NCI-H510A treated with DMSO at 0.1 percent for 48 hours (cell line): ENCODE results near the gene AP1B1.
"Not testable (repeated sequence)": the region's sequence is repeated elsewhere in the genome, so short reads cannot be mapped to it uniquely, and the experiment has no call there.

Source experiments
- DNase-seq: peaks from one replicate; lab custom pipeline; 2025; lab: John Stamatoyannopoulos, UW

Gene AP1B1

DNA sequence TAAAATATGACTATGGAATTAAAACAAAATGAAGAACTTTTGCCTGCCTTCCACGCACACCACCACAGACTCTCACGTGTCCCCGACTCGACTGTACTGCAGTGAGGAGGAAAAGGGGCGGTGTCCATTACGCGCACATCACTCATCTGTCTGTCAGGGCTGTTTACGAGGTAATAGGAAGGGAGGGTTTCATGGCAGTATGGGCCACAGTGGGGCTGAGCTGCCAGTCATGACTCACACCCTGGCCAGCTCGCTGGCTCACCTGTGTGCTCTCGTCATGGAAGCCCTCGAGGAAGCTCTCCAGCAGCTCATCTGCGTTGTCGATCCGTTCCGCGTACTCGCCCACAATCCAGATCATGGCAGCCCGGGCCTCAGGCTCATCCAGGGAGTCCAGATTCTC is 39.4 kb downstream of the AP1B1 start:
- DNase-seq = peak; percentile 66

DNA sequence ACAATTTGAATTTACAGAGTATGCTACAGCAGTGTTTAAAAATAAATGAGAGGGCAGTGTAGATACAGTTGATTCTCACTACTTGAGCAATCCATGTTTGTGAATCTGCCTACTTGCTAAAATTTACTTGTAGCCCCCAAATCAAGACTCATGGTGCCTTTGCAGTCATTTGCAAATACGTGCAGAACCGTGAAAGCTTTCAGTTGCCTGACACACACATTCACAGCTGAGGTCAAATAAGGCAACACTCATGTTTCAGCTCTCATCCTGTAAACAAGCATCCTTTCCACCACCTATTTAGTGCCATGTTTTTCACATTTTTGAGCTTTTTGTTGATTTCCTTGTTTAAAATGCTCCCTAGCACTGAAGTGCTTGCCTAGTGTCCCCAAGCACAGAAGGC is 40.3 kb downstream of the AP1B1 start:
- no peak for DNase-seq

DNA sequence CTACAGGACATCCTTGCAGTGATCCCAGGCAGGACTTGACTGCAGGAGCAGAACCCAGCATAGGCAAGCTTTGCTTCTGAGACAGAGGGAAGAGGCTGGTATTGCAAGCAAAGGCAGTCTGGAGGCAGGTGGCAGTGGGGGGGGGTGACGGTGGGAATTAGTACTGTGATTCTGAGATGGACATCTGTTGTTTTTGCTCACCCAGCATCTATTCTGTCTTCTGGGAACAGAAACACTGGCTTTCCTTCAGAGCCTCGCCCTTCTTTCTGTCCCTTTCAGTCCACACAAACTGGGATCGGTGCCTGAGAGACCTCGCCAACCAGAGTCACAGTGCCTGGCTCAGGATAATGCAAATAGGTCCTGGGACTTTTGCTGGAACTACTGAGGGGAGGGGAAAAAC is 41.7 kb downstream of the AP1B1 start:
- no peak for DNase-seq

DNA sequence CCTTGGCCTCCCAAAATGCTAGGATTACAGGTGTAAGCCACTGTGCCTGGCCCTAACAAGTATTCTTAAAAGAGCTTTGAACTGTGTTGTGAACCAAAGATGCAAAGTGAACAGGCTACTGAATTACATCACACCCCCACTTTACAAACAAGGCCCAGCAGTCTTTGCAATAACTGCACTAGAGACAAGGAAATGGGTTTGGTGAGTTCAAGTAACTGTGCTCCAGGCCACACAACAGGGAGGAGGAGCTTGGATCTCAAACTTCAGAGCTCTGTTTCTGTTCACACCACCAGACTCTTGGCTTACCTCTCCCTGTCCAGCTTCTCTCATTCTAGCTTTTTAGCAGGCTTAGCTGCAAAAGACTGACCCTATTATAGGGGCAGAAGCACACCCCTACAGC is 42.4 kb downstream of the AP1B1 start:
- DNase-seq = peak; percentile 12

DNA sequence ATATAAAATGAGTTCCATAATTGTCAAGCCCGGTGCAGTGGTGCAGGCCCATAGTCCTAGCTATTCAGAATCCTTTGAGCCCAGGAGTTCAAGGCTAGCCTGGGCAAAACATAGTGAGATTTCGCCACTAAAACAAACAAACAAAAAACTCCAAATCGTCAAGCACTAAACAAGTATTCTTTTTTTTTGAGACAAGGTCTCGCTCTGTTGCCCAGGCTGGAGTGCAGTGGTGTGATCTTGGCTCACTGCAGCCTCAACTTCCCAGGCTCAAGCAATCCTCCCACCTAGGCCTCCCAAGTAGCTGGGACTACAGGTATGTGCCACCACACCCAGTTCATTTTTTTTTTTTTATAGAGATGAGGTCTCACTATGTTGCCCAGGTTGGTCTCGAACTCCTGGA is 43.5 kb downstream of the AP1B1 start:
- DNase-seq = not testable (repeated sequence)

DNA sequence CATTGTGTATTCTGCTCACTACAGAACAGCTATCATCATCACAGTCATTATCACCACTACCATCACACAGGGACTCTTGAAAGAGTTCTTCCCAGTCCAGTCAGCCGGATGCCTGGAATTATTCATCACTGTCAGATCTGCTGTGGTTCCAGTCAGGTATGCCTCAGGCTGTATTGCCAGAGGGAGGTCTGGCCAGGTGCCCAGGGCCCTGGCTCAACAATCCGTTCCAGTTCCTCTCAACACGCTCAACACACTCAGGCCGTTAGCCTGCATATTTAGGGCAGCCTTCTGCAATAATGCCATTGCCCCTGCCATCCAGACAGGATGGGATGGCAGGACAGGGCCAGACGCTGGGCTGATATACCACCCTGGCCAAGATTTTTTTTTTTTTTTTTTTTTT is 44.2 kb downstream of the AP1B1 start:
- DNase-seq = peak; percentile 78

DNA sequence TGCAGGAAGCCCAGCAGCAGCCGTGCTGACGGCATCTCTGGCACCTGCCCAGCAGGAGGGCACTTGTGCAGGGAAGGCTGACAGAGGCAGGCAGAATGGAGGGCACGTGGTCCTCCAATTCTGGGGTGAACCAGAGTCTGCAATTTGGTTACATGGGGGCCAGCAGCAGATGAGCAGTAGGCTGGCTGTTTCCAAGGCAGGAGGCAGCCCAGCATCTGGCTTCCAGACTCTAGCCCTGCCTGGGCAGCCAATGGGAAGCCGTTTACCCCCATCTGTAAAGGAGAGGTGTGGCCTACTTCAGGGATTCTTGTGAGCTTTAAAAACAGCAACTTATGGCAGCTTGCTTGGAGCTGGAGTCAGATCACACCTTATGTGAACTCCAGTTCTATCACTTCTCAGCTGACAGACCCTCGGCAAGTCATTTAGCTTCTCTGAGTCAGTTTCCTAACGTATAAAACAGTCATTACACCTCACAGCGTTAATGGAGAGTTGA is 45.0 kb downstream of the AP1B1 start:
- peak; percentile 55 for DNase-seq

DNA sequence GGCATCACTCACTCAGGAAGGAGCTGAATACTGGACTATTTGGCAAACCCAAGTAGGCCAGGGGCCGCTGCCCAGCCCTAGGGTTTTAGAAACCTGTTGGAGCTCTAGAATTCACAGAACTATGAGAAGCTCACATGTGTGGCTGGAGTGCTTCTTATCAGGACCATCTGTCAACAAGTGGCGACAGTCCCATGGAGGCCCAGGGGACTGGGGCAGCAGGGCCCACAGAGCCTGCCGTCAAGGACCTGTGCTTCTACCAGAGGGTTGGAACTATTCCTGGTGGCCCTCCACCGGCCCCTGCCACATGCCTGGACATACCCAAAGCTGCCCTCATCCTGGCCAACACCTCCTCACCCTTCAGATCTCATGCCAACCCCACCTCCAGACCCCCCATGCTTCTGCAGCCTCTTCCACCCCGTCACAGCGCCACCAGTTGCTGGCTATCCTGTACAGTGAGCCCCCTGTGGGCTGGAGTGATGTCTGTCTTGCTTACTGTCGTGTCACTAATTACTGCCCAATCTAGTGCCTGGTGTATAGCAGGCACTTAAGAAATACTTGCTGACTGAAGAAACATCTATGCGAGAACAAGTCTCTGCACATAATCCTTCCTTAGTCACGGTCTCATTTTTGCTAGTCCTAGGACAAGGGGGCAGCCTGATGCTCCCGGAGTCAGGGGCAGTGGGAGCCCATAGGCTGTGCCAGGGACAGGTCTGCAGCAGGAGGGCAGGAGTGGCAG is 45.6 kb downstream of the AP1B1 start:
- no peak for DNase-seq

DNA sequence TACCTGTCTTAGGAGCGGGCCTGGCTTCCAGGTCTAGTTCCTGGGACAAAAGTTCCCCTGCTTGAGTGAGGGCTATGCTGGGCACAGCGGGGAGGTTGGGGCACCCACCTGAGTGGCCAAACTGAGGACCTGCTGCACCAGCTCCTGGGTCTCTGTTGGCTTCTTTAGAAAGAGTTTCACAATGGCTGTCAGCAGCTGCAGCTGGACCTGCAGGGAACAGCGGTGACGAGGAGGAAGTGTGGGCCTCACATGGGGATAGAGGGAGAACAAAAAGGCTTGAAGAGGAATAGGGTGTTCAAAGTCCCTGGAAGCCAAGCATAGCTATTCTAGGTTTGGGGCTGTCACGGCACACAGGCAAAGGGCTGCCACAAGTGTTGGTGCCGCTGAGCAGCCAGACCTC is 46.2 kb downstream of the AP1B1 start:
- DNase-seq = no peak

DNA sequence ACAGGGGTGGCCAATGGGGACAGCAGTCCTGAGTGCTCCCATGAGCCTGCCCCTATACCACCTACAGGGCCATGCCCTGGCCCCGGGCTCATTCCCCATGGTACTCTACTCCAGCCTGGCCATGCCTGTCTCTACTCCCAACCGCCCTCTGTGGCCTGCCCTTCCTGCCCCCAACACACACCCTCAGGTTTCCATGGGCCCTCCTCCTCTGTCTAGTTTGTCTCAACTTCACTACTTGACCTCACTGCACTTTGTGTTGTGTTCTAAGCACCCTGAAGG is 46.6 kb downstream of the AP1B1 start:
- DNase-seq = no peak

DNA sequence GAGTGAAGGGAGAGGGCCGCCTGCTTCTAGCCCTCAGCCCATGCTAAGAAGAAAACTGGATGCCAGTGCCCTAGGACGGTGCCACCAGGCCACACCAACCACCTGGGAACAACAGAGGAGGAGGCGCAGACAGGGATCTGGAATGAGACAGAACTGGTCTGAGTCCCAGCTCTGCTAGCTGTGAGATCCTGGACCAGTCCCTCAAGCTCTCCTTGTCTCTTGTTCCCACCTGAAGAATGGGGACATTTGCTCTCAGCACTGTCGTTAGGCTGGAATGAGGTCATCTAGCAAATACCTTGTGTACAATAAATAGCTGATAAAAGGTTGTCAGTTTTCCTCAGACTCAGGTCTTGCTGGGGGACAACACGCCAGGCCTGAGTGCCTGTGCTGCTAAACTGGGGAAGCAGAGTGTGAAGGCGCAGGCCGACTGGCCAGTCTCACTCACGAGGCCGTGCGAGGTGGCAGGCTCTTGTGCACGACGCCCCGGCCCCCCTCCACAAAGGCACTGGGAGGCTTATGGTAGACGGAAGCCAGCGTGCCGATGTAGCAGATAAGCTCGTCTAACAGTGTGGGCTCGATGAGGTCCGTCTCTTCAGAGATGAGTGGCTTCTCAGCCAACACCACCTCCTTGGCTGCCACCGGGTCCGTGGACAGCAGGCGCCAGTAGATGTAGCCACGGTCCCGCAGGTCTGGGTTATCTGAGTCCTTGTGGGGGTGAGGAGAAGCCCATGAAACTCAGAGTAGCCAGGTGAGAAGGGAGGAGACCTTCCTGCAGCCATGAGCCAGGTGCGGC is 47.1 kb downstream of the AP1B1 start:
- DNase-seq = no peak

DNA sequence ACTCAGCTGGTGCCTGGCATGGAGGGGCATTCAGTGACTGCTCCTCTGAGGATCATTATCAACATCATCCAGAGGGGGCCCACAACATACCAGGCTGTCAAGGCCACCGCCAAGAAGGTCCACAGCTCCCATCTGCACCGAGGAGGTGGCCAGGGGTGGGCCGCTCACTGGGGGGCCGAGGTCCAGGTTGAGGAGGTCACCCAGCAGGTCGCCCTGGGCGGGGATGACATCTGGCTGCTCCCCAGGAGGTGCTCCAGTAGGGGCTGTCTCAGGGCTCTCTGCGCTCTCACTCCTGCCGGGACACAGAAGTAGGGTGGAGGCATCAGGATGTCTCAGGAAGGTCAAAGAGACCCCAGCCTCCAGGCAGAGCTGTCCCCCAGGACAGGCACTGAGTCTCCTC is 47.8 kb downstream of the AP1B1 start:
- no peak for DNase-seq

DNA sequence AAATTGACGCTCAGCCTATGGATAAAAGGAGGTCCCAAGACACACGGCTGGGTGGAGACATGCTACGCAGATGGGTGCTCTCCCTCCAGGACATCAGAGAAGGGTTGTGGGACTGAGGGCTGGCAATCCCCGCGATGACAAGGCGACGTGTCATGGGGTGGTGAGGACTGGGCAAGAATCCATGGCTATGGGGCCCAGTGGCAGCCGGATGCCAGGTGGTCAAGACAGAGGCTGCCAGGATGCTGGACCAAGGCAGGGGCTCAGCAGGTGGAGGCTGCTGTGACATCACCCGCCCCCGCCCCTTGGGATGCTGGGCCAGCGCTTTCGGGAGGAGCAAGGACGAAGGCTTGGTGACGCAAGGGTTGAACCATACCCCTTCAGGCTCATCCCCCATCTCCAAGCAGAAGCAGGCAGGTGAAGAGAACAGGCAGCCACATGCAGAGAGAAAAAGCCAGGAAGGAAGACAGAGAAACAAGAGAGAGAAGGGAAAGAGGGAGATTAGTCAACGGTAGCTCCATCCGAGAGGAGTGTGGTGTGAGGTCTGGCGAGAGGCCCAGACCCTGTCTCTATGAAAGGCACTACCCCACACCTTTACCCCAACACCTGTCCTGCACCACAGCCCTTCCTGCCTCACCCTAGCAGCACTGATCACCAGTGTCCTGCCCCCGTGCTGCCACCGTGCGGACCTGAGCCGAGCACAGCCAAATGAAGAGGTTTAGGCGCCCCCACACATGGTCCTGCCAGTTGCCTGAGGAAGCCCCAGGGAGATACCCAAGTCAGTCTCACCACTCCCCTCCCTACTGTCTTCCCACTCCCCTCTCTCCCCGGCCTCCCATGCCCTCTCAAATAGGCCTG is 48.8 kb downstream of the AP1B1 start:
- DNase-seq = no peak

DNA sequence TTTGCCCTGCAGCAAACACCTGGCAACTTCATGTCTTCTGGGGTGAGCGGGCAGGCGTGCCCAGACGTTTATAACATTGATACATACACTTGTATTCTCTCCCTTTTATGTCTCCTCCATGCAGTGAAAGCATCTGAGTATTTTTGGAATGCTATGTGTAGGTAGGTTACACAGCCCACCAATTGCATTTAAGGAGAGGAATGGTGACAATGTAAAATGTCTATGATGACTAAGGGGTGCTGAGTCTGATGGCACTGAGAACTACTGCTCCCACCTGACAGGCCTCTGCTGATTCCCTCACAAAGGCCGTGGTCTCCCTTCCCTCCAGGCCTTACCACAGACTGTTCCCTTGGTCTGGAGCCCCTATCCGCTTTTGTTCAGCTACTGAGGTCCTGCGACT is 50.0 kb downstream of the AP1B1 start:
- DNase-seq = no peak

DNA sequence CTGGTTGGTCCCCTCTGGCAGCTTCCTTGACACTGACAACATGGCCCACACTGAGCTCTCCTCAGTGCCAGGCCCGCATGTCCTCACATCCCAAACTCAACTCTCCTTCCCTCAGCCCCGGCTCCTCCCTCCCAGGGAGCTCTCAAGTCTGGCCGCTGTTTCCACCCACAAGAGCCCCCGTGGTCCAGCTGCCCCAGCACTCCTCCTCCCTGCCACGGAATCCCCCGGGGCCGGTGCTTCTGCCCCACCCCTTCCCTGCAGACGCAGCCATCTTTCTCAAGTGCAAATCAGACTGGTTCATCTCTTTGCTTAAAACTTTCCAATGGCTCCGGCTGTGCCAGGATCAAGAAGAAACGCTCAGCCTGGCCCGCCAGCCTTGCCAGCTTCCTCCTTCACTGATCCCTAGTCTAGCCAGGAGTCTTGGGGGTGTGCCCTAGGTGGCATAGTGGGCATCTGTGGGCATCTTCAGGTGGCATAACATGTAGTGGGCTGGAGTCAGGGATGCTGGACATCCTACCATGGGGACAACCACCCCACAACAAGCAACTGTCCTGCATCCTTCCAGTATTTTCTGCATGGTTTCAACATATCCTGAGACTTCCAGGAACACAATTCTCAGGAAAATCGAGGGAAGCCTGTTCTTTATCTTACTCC is 50.6 kb downstream of the AP1B1 start:
- DNase-seq = no peak

DNA sequence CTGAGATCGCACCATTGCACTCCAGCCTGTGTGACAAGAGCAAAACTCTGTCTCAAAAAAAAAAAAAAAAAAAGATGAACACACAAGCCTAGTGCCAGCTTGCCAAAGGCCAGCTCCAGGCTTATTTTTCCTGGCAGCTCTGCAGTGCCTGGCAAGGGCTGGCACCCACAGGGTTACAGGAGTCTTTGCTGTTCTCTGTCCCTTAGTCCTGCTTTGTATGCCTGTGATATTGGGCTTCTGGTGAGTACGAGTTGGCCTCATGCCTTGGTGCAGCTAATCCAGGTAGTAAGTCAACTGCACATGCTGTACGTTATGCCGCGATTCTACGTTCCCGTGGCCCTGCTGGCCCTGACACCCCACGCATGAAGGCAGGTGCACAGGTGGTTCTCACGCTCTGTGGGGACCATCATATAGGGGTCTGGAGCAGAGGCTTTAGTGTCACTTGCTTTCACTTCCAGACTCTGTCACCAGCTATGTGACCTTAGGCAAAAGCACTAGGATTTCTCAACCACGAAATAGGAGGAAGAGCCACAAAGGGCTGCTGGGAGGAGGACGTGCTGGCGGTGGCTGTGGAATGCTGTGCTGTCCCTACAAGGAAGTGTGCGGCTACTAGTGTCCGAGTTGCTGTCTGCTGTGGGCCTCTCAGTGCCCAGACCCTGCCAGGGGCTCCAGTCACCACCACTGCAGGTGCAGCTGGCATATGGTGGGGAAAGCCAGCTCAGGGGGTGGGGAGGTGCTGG is 51.4 kb downstream of the AP1B1 start:
- no peak for DNase-seq

DNA sequence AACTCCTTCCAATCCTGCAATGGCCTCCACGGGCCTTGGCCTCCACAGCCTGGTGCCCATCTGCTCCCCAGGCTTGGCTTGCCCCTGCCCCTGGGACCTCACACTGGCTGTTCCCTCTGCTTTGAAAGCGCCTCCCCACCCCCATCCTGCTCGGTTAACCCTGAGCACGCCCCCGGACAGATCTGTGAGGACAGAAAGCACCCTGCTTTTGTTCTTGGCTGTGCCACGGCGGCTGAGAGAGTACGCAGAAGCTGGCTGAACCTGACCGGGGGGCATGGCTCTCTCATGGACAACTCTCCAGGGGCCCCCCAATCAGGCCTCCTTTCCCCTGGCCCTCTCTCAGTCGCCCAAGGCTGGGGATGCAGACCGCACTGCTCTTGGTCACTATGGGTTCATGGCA is 52.7 kb downstream of the AP1B1 start:
- DNase-seq = no peak

DNA sequence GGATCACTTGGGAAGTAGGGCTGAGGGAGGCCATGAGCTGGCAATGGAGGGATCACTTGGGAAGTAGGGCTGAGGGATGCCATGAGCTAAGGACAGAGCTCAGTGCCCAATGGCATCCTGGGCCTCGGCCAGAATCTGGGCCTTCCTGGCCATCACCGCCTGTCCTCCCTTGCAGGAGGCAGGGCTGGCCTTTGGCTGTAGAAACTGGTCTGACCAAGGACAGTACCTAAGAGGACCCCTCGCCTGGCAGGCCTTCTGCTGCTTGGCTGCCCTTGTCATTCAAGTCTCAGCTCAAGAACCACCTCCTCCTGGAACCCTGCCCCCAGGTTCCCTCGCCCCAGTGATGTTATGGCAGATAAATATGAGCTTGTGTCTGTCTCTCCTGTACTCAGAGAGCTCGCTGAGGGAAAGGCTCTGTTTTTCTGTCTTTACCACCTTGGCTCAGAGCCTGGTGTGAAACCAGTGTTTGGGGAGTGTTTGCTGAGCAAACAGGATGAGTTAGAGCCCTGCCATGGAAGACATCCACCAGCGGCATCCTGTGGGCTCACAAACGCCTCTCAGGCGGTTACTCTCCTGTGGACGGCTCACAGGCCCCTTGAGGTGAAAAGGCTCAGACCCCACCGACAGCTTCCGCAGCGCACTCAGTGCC is 53.5 kb downstream of the AP1B1 start:
- DNase-seq = no peak

DNA sequence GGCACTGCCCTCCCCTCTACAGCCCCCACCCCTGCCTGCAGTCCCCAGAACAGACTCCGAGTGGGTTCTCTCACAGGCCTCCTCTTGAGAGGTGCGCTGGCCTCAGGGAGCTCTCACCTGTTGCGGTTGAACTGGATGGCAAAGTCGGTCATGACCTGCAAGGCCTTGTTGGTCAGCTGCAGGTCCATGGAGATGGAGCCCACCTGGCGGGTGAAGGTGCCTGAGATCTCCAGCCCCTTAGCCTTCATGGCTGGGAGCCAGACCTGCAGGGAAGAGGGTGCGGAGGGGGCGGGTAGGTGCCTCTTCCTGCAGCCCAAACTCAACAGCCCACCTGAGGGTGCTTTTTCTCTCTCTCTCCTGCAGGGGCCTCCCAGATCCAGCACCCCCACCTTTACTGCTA is 54.2 kb downstream of the AP1B1 start:
- no peak for DNase-seq

DNA sequence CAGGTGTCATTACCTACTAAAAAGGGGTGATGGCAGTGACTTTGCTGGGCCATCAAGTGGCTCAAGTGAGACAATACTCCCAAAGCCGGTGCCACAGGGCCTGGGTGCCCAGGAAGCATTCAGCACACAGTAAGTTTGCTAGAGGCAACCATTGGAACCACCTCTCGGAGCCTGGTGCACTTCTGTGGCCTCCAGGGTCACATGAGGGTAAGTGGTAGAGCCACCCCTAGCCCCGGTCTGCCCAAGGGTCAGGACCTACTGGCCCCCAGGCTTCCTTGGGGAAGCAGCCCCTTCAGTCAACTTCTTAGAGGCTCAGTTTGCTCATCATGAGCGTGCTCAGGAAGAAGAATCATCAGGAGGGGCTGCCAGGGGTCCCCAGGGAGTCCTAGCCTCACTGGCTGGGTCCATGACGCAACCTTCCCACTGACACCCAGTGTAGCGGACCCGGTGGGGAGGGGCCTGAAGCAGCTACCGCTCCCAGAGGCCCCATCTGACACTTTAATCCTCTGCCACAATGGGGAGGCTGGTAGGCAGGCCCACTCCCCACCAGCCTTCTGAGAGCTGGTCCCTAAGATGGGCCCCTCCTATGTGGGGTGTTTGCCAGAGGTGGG is 55.4 kb downstream of the AP1B1 start:
- DNase-seq = no peak
